Skeletal muscle cell (primary cell): ENCODE data around the gene CMBL.

Source experiments
- DNase-seq: peaks from one replicate; pipeline ENCODE4 v3.0.0-alpha.2; 2010; ENCODE audit warnings: low read depth
- H3K4me3 ChIP-seq: 2 replicates; pipeline ENCODE4 v1.5.1; 2011; ENCODE audit warnings: low read depth, mild to moderate bottlenecking, control low read depth, low read length, moderate library complexity

Gene CMBL

GRCh38 chr5:10335711-10336470 lies 28.2 kb upstream of the CMBL start:
- DNase-seq, result no peak
- H3K4me3 ChIP-seq, result no peak overlapping the region

- DNase-seq, result no peak
These were observed 27.1 kb upstream of the CMBL start for GRCh38 chr5:10334831-10335230.

GRCh38 chr5:10333154-10334006 lies 25.7 kb upstream of the CMBL start:
- peak overlapping the region; percentile 52 for H3K4me3 ChIP-seq
- DNase-seq, result no peak

More at GRCh38 chr5:10334831-10335230, 27.1 kb upstream of the CMBL start:
- no peak overlapping the region for H3K4me3 ChIP-seq

GRCh38 chr5:10332301-10332700 lies 24.6 kb upstream of the CMBL start:
- no peak overlapping the region for H3K4me3 ChIP-seq
- no peak for DNase-seq

- peak; percentile 92 for DNase-seq
- no peak overlapping the region for H3K4me3 ChIP-seq
These were observed 23.7 kb upstream of the CMBL start for GRCh38 chr5:10331341-10331796.

GRCh38 chr5:10330511-10331230 lies 23.0 kb upstream of the CMBL start:
- H3K4me3 ChIP-seq, result no peak overlapping the region
- no peak for DNase-seq

- H3K4me3 ChIP-seq, result no peak overlapping the region
- peak; percentile 84 for DNase-seq
These were observed 22.2 kb upstream of the CMBL start for GRCh38 chr5:10329820-10330481.

GRCh38 chr5:10329446-10329819 lies 21.7 kb upstream of the CMBL start:
- no peak for DNase-seq
- H3K4me3 ChIP-seq, result no peak overlapping the region

GRCh38 chr5:10328323-10328722 lies 20.6 kb upstream of the CMBL start:
- H3K4me3 ChIP-seq, result no peak overlapping the region
- no peak for DNase-seq

GRCh38 chr5:10324518-10325370 lies 17.0 kb upstream of the CMBL start:
- H3K4me3 ChIP-seq, result no peak overlapping the region
- DNase-seq, result no peak

- H3K4me3 ChIP-seq, result no peak overlapping the region
These were observed 16.1 kb upstream of the CMBL start for GRCh38 chr5:10323588-10324488.

GRCh38 chr5:10321882-10322281 lies 14.2 kb upstream of the CMBL start:
- no peak for DNase-seq

More at GRCh38 chr5:10323588-10324488, 16.1 kb upstream of the CMBL start:
- no peak for DNase-seq

GRCh38 chr5:10320793-10321192 lies 13.1 kb upstream of the CMBL start:
- no peak for DNase-seq
- no peak overlapping the region for H3K4me3 ChIP-seq

More at GRCh38 chr5:10321882-10322281, 14.2 kb upstream of the CMBL start:
- no peak overlapping the region for H3K4me3 ChIP-seq

- no peak overlapping the region for H3K4me3 ChIP-seq
- no peak for DNase-seq
These were observed 11.6 kb upstream of the CMBL start for GRCh38 chr5:10319202-10319851.

- no peak for DNase-seq
- H3K4me3 ChIP-seq, result no peak overlapping the region
These were observed 10.4 kb upstream of the CMBL start for GRCh38 chr5:10317825-10318682.

- no peak for DNase-seq
These were observed 8.3 kb upstream of the CMBL start for GRCh38 chr5:10315824-10316509.

More at GRCh38 chr5:10315824-10316509, 8.3 kb upstream of the CMBL start:
- no peak overlapping the region for H3K4me3 ChIP-seq
